ENCODE data around the gene PAX8.

PAX8 gene

GRCh38 chr2:113236367-113237159, 42.2 kb downstream of the PAX8 start:
- DNase-seq (ENCODE audit: low read depth): no peak

- peak; percentile 70 for DNase-seq (ENCODE audit: low read depth)
Observed at GRCh38 chr2:113235347-113236226, 43.1 kb downstream of the PAX8 start.

- no peak for DNase-seq (ENCODE audit: low read depth)
Observed at GRCh38 chr2:113234721-113235346, 43.9 kb downstream of the PAX8 start.

GRCh38 chr2:113233593-113234550, 44.8 kb downstream of the PAX8 start:
- no peak for DNase-seq (ENCODE audit: low read depth)

GRCh38 chr2:113232740-113233139, 46.0 kb downstream of the PAX8 start:
- DNase-seq (ENCODE audit: low read depth): no peak

GRCh38 chr2:113232123-113232522, 46.6 kb downstream of the PAX8 start:
- DNase-seq (ENCODE audit: low read depth): no peak

- no peak for DNase-seq (ENCODE audit: low read depth)
Observed at GRCh38 chr2:113231064-113231463, 47.7 kb downstream of the PAX8 start.

GRCh38 chr2:113230531-113230930, 48.2 kb downstream of the PAX8 start:
- no peak for DNase-seq (ENCODE audit: low read depth)

- DNase-seq (ENCODE audit: low read depth): no peak
Observed at GRCh38 chr2:113229795-113230194, 48.9 kb downstream of the PAX8 start.

GRCh38 chr2:113228991-113229716, 49.6 kb downstream of the PAX8 start:
- DNase-seq (ENCODE audit: low read depth): no peak

- no peak for DNase-seq (ENCODE audit: low read depth)
Observed at GRCh38 chr2:113228351-113228750, 50.4 kb downstream of the PAX8 start.

- DNase-seq (ENCODE audit: low read depth): no peak
Observed at GRCh38 chr2:113227698-113228097, 51.0 kb downstream of the PAX8 start.

- no peak for DNase-seq (ENCODE audit: low read depth)
Observed at GRCh38 chr2:113227290-113227689, 51.4 kb downstream of the PAX8 start.

- DNase-seq (ENCODE audit: low read depth): no peak
Observed at GRCh38 chr2:113226462-113226861, 52.3 kb downstream of the PAX8 start.

GRCh38 chr2:113225263-113226259, 53.2 kb downstream of the PAX8 start:
- DNase-seq (ENCODE audit: low read depth): no peak

- DNase-seq (ENCODE audit: low read depth): no peak
Observed at GRCh38 chr2:113224647-113225236, 54.0 kb downstream of the PAX8 start.

- DNase-seq (ENCODE audit: low read depth): no peak
Observed at GRCh38 chr2:113223813-113224212, 54.9 kb downstream of the PAX8 start.

GRCh38 chr2:113221846-113222245, 56.9 kb downstream of the PAX8 start:
- DNase-seq (ENCODE audit: low read depth): no peak
